ENCODE data around the gene HTR1E.

HTR1E gene

GRCh38 chr6:87059943-87060342 is 122.6 kb downstream of the HTR1E start:
- no peak for DNase-seq (ENCODE audit: low read depth)
- H3K4me3 ChIP-seq (ENCODE audit: low read depth, low read length): no peak overlapping the region
- TF ChIP-seq CTCF (IDR thresholded peaks at IDR 0.05; ENCODE audit: low read depth, low read length, missing control alignments): no peak

- no peak overlapping the region for H3K4me3 ChIP-seq (ENCODE audit: low read depth, low read length)
- no peak for TF ChIP-seq CTCF (IDR thresholded peaks at IDR 0.05; ENCODE audit: low read depth, low read length, missing control alignments)
- no peak for DNase-seq (ENCODE audit: low read depth)
Measured at GRCh38 chr6:87065117-87065516, 127.8 kb downstream of the HTR1E start.
